CD14-positive monocyte (primary cell): Measurements from ENCODE around the gene NFIL3. TPM values are rescaled to one million over a fixed set of nuclear protein-coding genes. Genes with fewer than 3 reads are reported as not detected.

ENCODE experiments used
- DNase-seq, 3 donors: peaks; one replicate each; pipeline ENCODE4 v3.0.0-alpha.2; 2011 to 2022
- H2AFZ ChIP-seq: 2 replicates; pipeline ENCODE4 v1.6.0; 2012; ENCODE audit warnings: mild to moderate bottlenecking, low read depth, low read length, inconsistent platforms; ENCODE audit not compliant: insufficient read depth, poor library complexity, severe bottlenecking
- H3K27ac ChIP-seq, 2 donors: 1 replicate in 1 of 2; 2 replicates in 1 of 2; pipeline ENCODE4 v1.5.1; 2012 to 2013; ENCODE audit warnings: low read length in 2 of 2, control low read depth in 1 of 2, inconsistent platforms in 1 of 2, low read depth in 1 of 2, mild to moderate bottlenecking in 1 of 2
- H3K27me3 ChIP-seq, 2 donors: one replicate each; pipeline versions ENCODE4 v1.6.0 to v1.6.1; 2011 to 2013; ENCODE audit warnings: low read length in 2 of 2; ENCODE audit not compliant: control insufficient read depth in 2 of 2, insufficient read depth in 2 of 2
- H3K36me3 ChIP-seq, 2 donors: replicated peaks in 1 of 2; 1 replicate in 1 of 2; 2 replicates in 1 of 2; pipeline versions ENCODE4 v1.5.1 to v1.6.1; 2012 to 2013; ENCODE audit warnings: low read length in 2 of 2, control low read depth in 1 of 2, inconsistent platforms in 1 of 2, mild to moderate bottlenecking in 1 of 2; ENCODE audit not compliant: insufficient read depth in 2 of 2, control insufficient read depth in 1 of 2
- H3K4me1 ChIP-seq, 2 donors: 1 replicate in 1 of 2; 2 replicates in 1 of 2; pipeline versions ENCODE4 v1.5.1 to v1.6.1; 2012 to 2013; ENCODE audit warnings: low read length in 2 of 2, control low read depth in 1 of 2, inconsistent platforms in 1 of 2, mild to moderate bottlenecking in 1 of 2, moderate library complexity in 1 of 2; ENCODE audit not compliant: insufficient read depth in 2 of 2, control insufficient read depth in 1 of 2
- H3K4me2 ChIP-seq: replicated peaks from 2 replicates; pipeline ENCODE3; 2012; ENCODE audit warnings: low read length, moderate library complexity, mild to moderate bottlenecking; ENCODE audit not compliant: poor library complexity, severe bottlenecking; ENCODE audit errors: extremely low read depth
- H3K4me3 ChIP-seq, 3 experiments: fragments of 200-600 bp in 1 of 3; sonication (generic) in 1 of 3; replicated peaks in 1 of 3; 1 replicate in 2 of 3; 2 replicates in 1 of 3; pipeline ENCODE4 v1.5.1; 2011 to 2013; ENCODE audit warnings: low read length in 3 of 3, mild to moderate bottlenecking in 3 of 3, control low read depth in 2 of 3, low read depth in 2 of 3, inconsistent platforms in 1 of 3, moderate library complexity in 1 of 3
- H3K79me2 ChIP-seq: 2 replicates; pipeline ENCODE4 v1.6.0; 2012; ENCODE audit warnings: mild to moderate bottlenecking, control low read depth, inconsistent platforms, low read length, moderate library complexity; ENCODE audit not compliant: insufficient read depth
- H3K9ac ChIP-seq: 2 replicates; pipeline ENCODE4 v1.6.0; 2017; ENCODE audit warnings: low read length, mild to moderate bottlenecking; ENCODE audit not compliant: insufficient read depth, poor library complexity, severe bottlenecking
- H3K9me3 ChIP-seq, 2 donors: replicated peaks in 1 of 2; 1 replicate in 1 of 2; 2 replicates in 1 of 2; pipeline versions ENCODE4 v1.5.1 to v1.6.1; 2012 to 2013; ENCODE audit warnings: low read length in 2 of 2, control low read depth in 1 of 2; ENCODE audit not compliant: control insufficient read depth in 1 of 2, insufficient read depth in 1 of 2
- H4K20me1 ChIP-seq: 2 replicates; pipeline ENCODE4 v1.6.0; 2012; ENCODE audit warnings: mild to moderate bottlenecking, low read length, control low read depth, moderate library complexity; ENCODE audit not compliant: insufficient read depth
- H3K27ac Mint-ChIP-seq, 7 donors: one replicate each; pipeline ENCODE4 v1.8.0; 2020; ENCODE audit warnings: mild to moderate bottlenecking in 7 of 7, mixed read lengths in 7 of 7, moderate library complexity in 6 of 7, inconsistent platforms in 2 of 7
- H3K27me3 Mint-ChIP-seq, 3 donors: one replicate each; pipeline ENCODE4 v1.8.0; 2021 to 2022; ENCODE audit warnings: low read depth in 3 of 3, mild to moderate bottlenecking in 3 of 3, mixed read lengths in 3 of 3, moderate library complexity in 3 of 3, inconsistent platforms in 1 of 3
- H3K36me3 Mint-ChIP-seq, 2 donors: one replicate each; pipeline ENCODE4 v1.8.0; 2020; ENCODE audit warnings: mixed read lengths in 2 of 2, inconsistent platforms in 1 of 2, mild to moderate bottlenecking in 1 of 2
- H3K4me1 Mint-ChIP-seq: one replicate; pipeline ENCODE4 v1.8.0; 2020; ENCODE audit warnings: mild to moderate bottlenecking, mixed read lengths
- H3K4me3 Mint-ChIP-seq, 2 donors: one replicate each; pipeline ENCODE4 v1.8.0; 2020; ENCODE audit warnings: mild to moderate bottlenecking in 2 of 2, mixed read lengths in 2 of 2, moderate library complexity in 1 of 2
- H3K9me3 Mint-ChIP-seq, 7 donors: one replicate each; pipeline ENCODE4 v1.8.0; 2020 to 2022; ENCODE audit warnings: mixed read lengths in 7 of 7, mild to moderate bottlenecking in 6 of 7, moderate library complexity in 6 of 7, inconsistent platforms in 2 of 7
- CTCF ChIP-seq: fragments of 200-600 bp; IDR thresholded peaks from one replicate; pipeline ENCODE4 v1.8.0; 2022; ENCODE audit warnings: antibody characterized with exemption, mild to moderate bottlenecking
- WGBS: methylation state at CpG from one replicate; pipeline ENCODE4 v1.1.5; 2013; ENCODE audit warnings: missing lambda C conversion rate; ENCODE audit not compliant: insufficient coverage; 5-methylcytosine and 5-hydroxymethylcytosine counted together
- intact Hi-C, 2 donors: fragments of 100-400 bp; cut with micrococcal nuclease; formaldehyde crosslinking; loops; one replicate each; pipeline versions ENCODE4 v1.15.0 to v1.15.1; 2023
- polyA plus RNA-seq, 3 donors: library from polyadenylated mRNA; depleted of rRNA in 1 of 3; unstranded in 2 of 3; stranded (reverse) in 1 of 3; fragments of 300-500 nt in 2 of 3; fragments of >200 nt in 1 of 3; fragmentation: Illumina TruSeq in 2 of 3; gene quantifications; 1 replicate in 2 of 3; 2 replicates in 1 of 3; pipeline ENCODE4 v1.2.3, GENCODE V29; 2012 to 2021

NFIL3 gene
- polyA plus RNA-seq, 3 donors, result 18.6 to 253 (median 64.0) TPM

- no peak for TF ChIP-seq CTCF
- no peak overlapping the region for H3K4me3 Mint-ChIP-seq
- peak; percentile 46 to 62 (median 49) for DNase-seq
- 43% methylated on average over 5 of the region's 12 CpGs for WGBS
- Histone ChIP-seq H3K79me2 (peaks cover 36% of the 10 kb centered on the region), H3K27ac (peak overlapping the region in 1 of 2 donors; percentile 33), H3K4me3 (no peak overlapping the region), H3K9ac (no peak overlapping the region), H3K9me3 (no peaks in the 10 kb centered on the region), H4K20me1 (peaks cover 8% of the 10 kb centered on the region), H3K4me1 (peaks cover 39 to 61% of the 10 kb centered on the region in 2 donors), H2AFZ (no peak overlapping the region), H3K36me3 (peaks cover 15 to 22% of the 10 kb centered on the region in 2 donors), H3K4me2 (peak overlapping the region; percentile 5), H3K27me3 (no peaks in the 10 kb centered on the region)
- peaks cover 0 to 1% (median 0%) of the 10 kb centered on the region in 3 donors for H3K27me3 Mint-ChIP-seq
- peak overlapping the region; percentile 55 to 90 (median 81) for H3K27ac Mint-ChIP-seq
- H3K36me3 Mint-ChIP-seq, result peaks cover 35 to 46% of the 10 kb centered on the region in 2 donors
- peaks cover 0 to 2% (median 0%) of the 10 kb centered on the region in 7 donors for H3K9me3 Mint-ChIP-seq
- H3K4me1 Mint-ChIP-seq, result peaks cover 59% of the 10 kb centered on the region
- intact Hi-C loops, result no loop called here
Observed at GRCh38 chr9:91407580-91408318, 15.9 kb downstream of the NFIL3 start.

- H3K4me2 ChIP-seq, result no peak overlapping the region
- H3K27me3 ChIP-seq, result no peaks in the 10 kb centered on the region
- Mint-ChIP-seq H3K36me3 (peaks cover 31 to 38% of the 10 kb centered on the region in 2 donors), H3K27ac (no peak overlapping the region), H3K4me3 (no peak overlapping the region), H3K27me3 (peaks cover 0 to 2% (median 1%) of the 10 kb centered on the region in 3 donors), H3K9me3 (peaks cover 0 to 4% (median 0%) of the 10 kb centered on the region in 7 donors), H3K4me1 (peaks cover 42% of the 10 kb centered on the region)
- peaks cover 20 to 39% of the 10 kb centered on the region in 2 donors for H3K4me1 ChIP-seq
- peaks cover 4% of the 10 kb centered on the region for H4K20me1 ChIP-seq
- intact Hi-C loops, result no loop called here
- DNase-seq, result no peak
- no peak overlapping the region for H2AFZ ChIP-seq
- no peak overlapping the region for H3K9ac ChIP-seq
- H3K79me2 ChIP-seq, result peaks cover 14% of the 10 kb centered on the region
- no peak overlapping the region for H3K27ac ChIP-seq
- 98% methylated on average over 21 of the region's 25 CpGs for whole genome bisulfite sequencing
- no peak for TF ChIP-seq CTCF
- H3K9me3 ChIP-seq, result no peaks in the 10 kb centered on the region
- H3K36me3 ChIP-seq, result peaks cover 15 to 20% of the 10 kb centered on the region in 2 donors
- H3K4me3 ChIP-seq, result no peak overlapping the region
Observed at GRCh38 chr9:91405343-91406077, 18.1 kb downstream of the NFIL3 start.
